Sciatic nerve (tissue), 2 donors: Measurements from ENCODE around the gene SIPA1L3. TPM values are rescaled to one million over a fixed set of nuclear protein-coding genes. Genes with fewer than 3 reads are reported as not detected.
A peak's percentile ranks its signal among the peaks of the same experiment; 100 is the strongest.

Source experiments
- ATAC-seq: fragments of 200-7000 bp; cut with Tn5 transposase; one replicate; pipeline ENCODE4 v1.9.1; 2020; ENCODE audit warnings: mild to moderate bottlenecking, moderate library complexity
- DNase-seq: peaks from one replicate; pipeline ENCODE4 v3.0.0-alpha.2; 2020; ENCODE audit warnings: low spot score
- intact Hi-C: fragments of 100-400 bp; cut with DNase I; formaldehyde crosslinking; loops from one replicate; pipeline ENCODE4 v1.14.2; 2022
- total RNA-seq: library from RNA; stranded (reverse); fragmentation: NEBNext Ultra II Directional; extraction: Animal tissue kit (Norgen Biotek cat#: 25700); gene quantifications from one replicate; pipeline ENCODE4 v1.2.1, GENCODE V29; 2021
- donor health status: DM: no; HTN: no; CAD: no.
- donor health status: DM: no; HTN: no; CAD: no.

Gene SIPA1L3
- total RNA-seq, 1 donor from 2014 or later, result 26.1 TPM

DNA sequence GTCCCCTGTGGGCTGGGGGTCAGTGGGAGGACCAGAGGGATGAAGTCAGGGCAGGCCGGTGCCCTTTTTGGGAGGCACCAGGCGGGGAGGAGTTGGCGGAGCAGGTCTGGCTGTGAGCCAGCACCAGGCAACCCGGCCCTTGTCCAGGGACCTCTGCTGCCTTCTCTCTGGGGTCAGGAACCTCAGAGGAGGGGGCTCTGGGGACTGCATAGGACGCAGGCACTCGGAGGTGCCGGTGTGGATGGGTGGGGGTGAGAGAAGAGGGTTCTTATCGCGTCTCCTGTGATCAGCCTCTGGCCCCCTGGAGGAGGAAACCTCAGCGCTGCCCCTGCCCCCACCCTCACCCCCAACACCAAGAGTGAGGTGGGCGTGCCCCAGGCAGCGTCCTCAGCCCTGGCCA lies 300.5 kb downstream of the SIPA1L3 start:
- no peak for ATAC-seq

DNA sequence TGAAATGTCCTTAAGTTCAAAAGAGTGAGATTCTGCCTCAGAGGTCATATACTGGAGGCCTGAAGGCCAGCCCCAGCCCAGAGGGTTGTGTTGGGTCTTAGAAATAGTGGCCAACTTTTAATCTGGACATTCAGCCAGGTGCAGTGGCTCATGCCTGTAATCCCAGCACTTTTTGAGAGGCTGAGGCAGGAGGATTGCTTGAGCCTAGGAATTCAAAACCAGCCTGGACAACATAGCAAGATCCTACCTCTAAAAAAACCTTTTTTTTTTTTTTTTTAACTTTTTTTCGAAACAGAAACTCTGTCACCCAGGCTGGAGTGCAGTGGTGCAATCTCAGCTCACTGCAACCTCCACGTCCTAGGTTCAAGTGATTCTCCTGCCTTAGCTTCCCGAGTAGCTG lies 301.6 kb downstream of the SIPA1L3 start:
- DNase-seq, result no peak
- intact Hi-C loops, result no loop called here
- no peak for ATAC-seq

More for the DNA sequence above, 300.5 kb downstream of the SIPA1L3 start:
- DNase-seq, result no peak
- intact Hi-C loops, result no loop called here

DNA sequence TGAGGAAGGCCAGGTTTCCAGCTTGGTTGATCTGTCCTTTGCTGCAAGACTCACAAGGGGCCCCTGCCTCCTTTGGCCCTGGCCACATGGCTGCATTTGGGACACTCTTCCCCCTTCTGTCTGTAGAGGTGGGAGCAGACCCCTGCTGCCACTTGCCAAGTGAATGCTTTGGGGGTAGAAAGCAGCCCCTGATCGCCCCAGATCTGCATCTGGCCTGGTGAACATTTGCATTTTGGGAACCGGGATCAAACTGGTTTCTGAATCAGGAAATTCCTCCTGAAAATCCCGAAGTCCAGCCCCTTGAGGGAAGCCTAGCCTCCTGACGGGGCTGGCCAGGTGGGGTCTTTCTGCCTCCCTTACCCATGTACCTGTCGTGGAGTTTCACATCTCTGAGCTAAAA lies 302.1 kb downstream of the SIPA1L3 start:
- ATAC-seq, result no peak
- no peak for DNase-seq

DNA sequence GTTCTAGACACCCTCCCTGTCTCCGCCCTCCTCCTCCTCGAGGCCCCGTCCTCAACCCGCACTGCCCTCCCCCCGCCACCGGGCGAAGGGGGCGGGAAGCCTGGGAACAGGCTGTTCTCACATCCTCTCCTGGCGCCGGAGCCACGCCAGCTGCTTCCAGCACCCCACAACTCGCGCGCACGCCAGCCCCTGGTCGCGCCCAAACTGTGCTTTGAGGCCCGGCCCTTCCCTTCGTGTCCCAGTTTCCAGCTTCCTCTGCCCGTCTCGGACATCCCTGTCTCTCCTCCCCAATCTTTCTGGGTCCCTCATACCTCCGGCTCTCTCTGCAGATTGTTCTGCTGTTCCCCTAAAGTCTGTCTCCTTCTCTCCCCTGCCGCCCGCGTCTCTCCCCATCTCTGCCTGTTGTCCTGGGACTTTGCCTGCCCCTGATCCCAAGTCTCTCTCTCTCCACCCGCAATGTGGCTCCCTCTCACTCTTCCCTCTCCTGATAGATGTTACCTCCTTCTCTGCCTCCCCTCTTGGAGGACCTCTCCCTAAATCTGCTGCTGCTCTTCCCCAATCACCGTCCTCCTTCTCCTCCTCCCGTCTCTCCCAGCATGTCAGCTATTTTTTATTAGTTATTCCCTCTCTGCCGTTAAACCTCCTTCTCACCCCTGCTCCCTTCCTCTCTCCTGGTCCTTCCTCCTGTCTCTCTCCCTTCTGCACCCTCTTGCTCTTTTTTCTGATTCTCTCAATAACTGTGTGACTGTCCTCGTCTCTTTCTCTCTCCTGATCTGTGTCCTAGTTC lies 302.9 kb downstream of the SIPA1L3 start:
- intact Hi-C loops, result no loop called here
- ATAC-seq, result peak; percentile 93
- DNase-seq, result peak; percentile 75

More for the DNA sequence above, 302.1 kb downstream of the SIPA1L3 start:
- intact Hi-C loops, result no loop called here

DNA sequence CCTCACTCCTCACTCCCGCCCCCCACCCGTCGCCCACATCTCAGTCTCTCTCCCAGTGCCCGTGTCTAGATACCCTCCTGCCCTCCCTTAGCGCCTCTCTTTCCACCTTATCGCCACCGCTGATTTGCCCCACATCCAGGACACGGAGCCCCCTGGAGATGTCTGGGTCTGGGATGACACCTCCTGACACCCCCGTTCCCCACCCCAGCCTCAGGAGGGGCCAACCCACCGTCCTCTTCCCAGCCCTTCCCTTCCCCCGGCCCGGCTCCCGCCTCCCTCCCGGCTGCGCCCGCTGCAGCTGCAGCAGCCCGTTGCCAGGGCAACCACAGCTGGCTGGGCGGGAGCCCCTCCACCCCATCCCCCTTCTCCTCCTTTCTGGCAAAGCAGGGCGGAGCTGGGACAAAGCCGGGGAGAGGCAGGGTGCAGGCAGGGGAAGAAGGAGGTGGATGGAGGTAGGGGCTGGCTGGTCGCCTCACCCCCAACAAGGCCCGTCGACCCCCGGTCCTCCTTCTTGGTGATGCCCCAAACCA lies 303.5 kb downstream of the SIPA1L3 start:
- DNase-seq (peak; percentile 73), ATAC-seq (peak; percentile 81)
- intact Hi-C loops, result no loop called here

DNA sequence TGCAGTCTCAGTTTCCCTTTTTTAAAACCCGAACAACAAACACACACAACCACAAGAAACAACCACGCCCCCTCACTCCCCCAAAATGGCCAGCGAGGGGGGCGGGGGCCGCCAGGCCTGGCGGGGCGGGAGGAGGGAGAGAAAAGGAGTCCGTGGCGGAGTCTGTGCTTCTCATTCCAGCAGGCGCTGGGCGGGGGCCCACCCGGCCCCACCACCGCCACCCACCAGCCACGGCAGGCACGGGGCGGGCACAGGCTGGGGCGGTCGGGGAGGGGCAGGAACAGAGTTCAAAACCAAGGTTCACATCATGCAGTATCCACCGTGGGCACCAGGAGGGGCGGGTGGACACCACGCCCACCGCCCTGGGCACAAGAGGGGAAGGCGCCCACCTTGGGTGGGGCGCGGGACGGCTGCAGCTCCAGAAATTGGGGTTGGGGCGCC lies 304.2 kb downstream of the SIPA1L3 start:
- DNase-seq, result no peak
- ATAC-seq, result no peak
- intact Hi-C loops, result no loop called here

DNA sequence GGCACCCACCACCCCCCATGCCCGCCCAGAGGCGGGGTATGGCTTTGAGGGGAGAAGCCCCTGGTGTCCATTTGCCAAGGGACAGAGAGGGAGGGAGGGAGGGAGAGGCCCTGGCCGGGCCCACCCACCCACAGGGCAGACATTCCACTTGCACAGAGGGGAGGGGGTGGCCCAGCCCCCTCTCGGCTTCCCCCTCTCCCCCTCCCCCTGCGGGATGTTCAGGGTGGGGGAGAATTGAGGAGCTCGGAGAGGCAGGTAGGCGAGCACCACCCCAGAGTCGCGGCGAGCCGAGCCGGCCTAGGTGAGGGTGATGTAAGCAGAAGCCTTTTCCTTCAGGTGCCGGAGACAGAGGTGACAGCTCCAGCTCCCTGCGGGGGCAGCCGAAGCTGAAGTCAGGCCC lies 304.8 kb downstream of the SIPA1L3 start:
- no peak for DNase-seq
- intact Hi-C loops, result no loop called here
- ATAC-seq, result no peak

DNA sequence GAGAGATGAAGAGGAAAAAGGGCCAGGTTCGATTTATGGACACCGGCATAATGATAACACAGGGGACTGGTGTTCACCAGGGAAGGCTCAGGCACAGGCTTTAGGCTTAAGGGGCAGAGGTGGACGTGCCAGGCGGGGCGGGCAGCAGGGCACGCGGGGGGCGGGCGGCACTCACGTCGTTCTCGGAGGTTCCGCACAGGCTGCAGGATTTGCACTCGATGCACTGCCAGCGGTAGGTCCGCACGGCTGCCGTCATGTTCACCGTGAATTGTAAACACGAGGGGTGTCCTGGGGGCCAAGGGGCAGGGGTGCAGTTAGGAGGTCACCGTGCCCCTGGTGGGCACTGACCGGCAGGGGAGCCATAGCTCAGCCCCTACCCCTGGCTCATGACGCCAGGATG lies 306.5 kb downstream of the SIPA1L3 start:
- no peak for DNase-seq
- no peak for ATAC-seq
- intact Hi-C loops, result no loop called here

DNA sequence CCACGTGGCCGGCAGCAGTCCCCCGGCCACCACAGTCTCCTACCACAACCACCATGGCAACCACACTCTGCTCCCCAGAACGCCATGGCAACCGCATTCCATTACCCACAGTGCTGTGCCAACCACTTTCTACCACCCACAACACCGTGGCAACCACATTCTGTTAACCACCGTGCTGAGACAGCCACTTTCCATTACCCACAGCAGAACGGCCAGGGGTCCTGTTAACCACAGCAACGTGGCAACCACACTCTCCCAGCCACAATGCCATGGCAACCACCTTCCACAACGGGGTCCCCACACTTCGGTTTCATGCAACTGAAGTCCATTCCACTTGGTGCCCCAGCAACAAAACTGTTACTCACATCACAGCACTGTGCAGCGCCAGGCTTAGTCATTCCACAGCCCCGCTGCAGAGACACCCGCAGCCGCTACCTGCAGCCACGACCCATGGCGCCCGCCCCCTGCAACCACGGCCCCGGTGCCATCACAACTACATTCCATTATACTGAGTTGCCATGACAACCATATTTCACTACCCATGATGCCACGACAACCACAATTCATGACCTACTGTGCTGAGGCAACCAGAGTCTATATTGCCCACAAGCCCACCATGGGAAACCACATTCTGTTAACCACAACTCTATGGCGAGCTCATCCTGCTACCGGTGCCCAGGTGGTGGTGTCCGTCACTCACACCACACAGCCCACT lies 307.1 kb downstream of the SIPA1L3 start:
- DNase-seq (no peak), ATAC-seq (no peak)
- intact Hi-C loops, result no loop called here

DNA sequence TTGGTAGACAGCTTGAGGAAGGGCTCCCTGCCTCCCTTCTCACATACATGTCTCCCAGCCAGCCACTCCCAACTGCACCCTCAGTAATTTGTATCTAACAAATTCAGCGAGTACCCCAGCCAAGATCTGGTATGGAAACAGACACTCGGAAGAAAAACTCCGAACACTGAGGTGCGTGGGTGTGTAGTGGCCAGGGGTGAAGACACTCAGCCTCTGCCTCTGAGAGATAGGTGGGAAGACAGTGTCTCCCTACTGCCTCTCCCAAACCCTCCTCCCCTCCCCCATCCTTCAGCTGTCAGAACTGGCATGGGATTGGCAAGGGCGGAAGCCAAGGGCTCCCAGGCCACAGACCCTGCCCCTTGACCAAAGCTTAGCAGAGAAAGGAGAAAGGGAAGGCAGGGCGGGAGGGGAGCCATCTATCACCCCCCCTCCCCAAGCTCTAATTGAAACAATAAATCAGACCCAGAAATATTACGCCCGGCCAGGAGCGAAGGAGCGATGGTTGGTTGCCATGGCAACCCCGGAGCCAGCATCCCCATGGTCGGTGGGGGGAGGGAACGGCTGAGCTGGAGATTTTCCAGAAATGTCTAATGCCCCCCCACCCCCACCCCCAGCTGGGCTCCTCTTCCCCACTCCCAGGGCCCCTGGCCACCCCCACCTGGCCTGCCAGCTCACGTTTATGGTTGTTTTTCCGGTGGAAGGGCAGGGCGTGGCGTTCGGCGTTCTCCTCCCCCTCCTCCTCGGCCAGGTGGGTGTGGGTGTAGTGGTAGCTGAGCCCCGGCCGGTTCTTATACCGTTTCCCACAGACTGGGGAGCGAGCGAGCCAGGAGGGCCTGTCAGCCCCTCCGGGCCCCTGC lies 310.0 kb downstream of the SIPA1L3 start:
- ATAC-seq (no peak), DNase-seq (no peak)
- intact Hi-C loops, result no loop called here

DNA sequence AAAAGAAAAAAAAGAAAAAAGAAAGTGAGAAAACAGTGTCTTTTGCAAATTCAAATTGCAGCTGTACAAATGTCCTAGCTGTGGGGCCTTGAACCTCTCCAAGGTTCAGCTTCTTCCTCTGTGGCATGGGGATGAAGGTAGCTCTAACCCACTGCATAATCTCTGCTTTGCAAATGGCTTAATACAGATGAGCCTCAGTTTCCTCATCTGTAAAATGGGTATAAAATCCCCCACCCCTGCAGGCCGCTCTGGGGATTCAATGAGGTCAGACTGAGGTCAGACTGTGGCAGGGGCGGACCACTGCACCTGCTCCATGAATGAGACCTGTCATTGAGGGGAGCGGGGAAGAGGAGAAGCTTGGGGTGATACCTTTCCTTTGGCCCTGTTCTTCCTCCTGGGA lies 311.2 kb downstream of the SIPA1L3 start:
- intact Hi-C loops, result no loop called here
- ATAC-seq (no peak), DNase-seq (no peak)

DNA sequence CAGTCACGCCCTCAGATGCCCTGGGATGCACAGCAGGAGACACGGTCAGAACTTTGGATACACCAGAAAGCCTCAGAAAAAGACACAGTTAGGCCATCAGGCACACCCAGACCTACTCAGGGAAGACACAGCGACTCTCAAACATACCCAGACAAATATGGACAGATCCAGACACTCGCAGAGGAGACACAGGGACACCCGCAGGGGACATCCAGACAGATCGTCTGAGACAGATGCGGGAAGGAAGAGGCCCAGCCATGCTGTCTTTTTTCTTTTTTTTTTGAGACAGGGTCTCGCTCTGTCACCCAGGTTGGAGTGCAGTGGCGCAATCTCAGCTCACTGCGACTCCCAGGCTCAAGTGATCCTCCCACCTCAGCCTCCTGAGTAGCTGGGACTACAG lies 312.2 kb downstream of the SIPA1L3 start:
- ATAC-seq (no peak), DNase-seq (no peak)
- intact Hi-C loops, result no loop called here

DNA sequence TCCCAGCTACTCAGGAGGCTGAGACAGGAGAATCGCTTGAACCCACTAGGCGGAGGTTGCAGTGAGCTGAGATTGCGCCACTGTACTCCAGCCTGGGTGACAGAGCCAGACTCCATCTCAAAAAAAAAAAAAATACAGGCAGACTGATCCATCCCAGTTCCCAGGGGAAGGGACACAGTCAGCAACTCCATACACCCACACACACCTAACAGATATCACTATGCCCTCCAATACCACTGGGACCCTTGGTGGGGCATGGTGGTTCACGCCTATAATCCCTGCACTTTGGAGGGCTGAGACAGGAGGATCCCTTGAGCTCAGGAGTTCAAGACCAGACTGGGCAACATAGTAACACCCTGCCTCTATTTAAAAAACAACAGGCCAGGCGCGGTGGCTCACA lies 314.4 kb downstream of the SIPA1L3 start:
- ATAC-seq (no peak), DNase-seq (no peak)
- intact Hi-C loops, result no loop called here

DNA sequence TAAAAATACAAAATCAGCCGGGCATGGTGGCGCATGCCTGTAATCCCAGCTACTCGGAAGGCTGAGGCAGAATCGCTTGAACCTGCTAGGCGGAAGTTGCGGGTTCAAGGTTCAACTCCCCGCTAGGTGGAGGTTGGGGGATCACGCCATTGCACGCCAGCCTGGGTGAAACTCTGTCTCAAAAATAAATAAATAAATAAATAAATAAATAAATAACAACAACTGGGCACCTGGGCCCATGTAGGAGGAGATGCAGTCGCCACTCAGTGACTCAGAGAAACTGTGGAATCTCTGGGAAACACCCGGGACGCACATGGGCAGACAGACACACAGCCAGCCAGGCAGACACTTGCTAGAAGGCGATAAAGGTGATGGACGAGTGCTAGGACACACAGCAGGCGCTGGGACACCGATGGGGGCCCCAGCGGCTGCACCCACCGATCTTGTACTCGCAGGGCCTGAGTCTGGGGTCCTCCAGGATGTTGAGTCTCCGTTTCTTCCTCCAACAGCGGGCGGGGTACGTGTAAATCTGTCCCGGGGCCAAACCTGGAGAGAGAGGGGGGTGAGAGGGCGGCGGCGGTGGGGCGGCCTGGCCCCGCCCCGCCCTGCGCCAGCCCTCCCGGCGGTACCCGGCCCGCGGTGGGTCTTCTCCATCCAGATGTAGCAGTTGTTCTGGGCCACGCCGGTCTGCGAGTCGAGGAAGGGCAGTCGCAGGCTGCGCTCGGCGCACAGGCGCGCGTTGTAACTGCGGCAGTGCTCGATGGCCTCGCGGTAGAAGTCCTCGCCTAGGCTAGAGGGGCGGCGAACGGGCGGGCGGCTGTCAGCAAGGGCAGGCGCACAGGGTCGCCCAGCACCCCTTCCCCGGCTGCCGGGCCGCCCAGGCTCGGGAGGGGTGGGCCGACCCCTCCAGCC lies 315.2 kb downstream of the SIPA1L3 start:
- intact Hi-C loops, result no loop called here
- no peak for DNase-seq
- ATAC-seq, result no peak

DNA sequence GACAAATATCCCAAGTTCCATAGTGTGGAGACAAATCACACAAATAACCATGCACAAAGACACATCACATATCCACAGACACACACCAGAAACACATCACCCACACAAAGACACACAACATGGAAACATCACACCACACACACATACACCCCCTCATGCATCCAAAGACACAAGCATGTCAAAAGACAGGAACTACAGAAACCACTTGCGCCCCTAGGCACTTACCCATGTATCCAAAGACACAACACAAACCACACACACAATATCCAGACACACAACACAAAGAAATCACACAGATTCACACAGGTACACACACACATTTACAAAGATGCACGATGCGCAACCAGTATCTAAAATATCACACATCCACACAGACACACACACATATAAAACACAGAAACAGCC lies 316.1 kb downstream of the SIPA1L3 start:
- no peak for DNase-seq
- no peak for ATAC-seq
- intact Hi-C loops, result no loop called here

DNA sequence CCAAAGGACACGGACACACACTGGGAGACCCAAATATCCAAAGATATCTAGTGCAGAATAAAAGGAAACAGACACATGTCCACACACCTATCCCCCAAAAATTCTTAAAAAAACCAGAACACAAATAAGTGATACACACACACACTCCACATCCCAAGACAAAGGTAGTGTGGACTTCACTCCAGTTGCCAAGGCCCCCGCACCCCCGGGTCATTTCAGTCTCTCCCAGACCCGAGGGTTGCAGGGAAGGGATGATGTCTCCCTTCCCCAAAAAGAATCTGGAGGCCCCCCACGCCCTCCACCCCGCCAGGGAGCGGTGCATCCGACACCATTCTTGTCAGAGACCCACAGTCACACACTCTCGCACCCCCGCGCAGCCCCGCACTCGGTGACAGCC lies 316.6 kb downstream of the SIPA1L3 start:
- ATAC-seq (no peak), DNase-seq (no peak)
- intact Hi-C loops, result no loop called here

DNA sequence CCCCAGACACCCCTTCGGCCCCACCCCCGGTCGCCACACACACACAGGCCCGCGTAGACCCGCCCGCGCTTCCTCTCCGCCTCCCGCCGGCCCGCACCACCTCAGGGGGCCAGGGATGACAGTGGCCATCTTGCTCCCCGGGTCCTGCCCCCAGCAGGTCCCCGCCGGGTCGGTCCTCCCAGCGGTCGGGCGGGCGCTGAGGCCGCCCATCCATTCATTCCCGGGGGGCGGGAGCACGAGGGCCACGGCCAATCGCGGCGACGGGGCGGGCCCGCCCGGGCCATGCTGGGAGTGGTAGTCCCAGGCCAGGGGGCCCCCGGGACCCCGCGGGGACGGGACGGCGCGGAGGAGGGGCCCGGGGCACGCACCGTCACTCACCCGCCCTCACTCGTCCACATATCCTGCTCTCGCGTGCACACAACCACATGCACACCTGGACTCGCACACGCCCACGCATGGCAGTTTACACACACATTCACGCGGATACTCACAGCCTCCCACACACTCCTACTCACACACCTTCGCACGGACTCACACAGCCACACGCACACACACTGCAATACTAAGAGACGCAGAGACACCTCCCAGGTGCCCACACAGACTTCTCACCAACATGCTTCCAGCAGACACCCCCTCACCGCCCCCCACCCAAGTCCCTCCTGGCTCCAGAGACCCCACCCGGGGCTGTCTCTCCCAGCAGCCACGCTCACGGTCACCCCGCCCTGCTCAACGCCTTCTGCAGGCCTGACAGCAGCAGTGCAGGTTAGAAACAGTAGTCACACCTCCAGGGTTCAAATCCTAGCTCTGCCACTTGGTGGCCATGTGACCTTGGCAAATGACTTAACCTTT lies 317.2 kb downstream of the SIPA1L3 start, which contains the start of gene DPF1:
TSS of gene DPF1 (minus strand) at position 209 of the 849 bp plus-strand sequence. CDS start at position 129, 80 bp downstream.
- DNase-seq (no peak), ATAC-seq (no peak)
- intact Hi-C loops, result no loop called here
